Measurements from ENCODE around the gene HS1BP3. TPM values are rescaled to one million over a fixed set of nuclear protein-coding genes. Genes with fewer than 3 reads are reported as not detected.

Gene HS1BP3
- total and polyA plus RNA-seq, 2 of the 13 experiments (the other 11 are each of a cell fraction or from before 2014, with no cell fraction given) = 15.2 to 22.0 TPM

- TF ChIP-seq ZFP82 (CRISPR knock-in tag; IDR thresholded peaks at IDR 0.05; ENCODE audit: borderline replicate concordance) (no peak), HDAC6 (IDR thresholded peaks at IDR 0.05; ENCODE audit: low read depth, low read length) (no peak), HOXA7 (CRISPR knock-in tag; IDR thresholded peaks at IDR 0.05) (no peak), MEIS2 (CRISPR knock-in tag; IDR thresholded peaks at IDR 0.05) (peak; percentile 67; the same call in 1 of the 2 replicates), NPAS2 (CRISPR knock-in tag; IDR thresholded peaks at IDR 0.05; ENCODE audit: borderline replicate concordance) (no peak), RAD51 (IDR thresholded peaks at IDR 0.05; ENCODE audit: borderline replicate concordance) (no peak), ZNF44 (CRISPR knock-in tag; IDR thresholded peaks at IDR 0.05) (no peak), YEATS4 (CRISPR knock-in tag; IDR thresholded peaks at IDR 0.05; ENCODE audit: borderline replicate concordance) (0 out of 2 replicates have a peak, but pooled peaks have one; percentile 20), ZFP91 (CRISPR knock-in tag; IDR thresholded peaks at IDR 0.05; ENCODE audit: borderline replicate concordance) (peak; percentile 69), NBN (conservative IDR thresholded peaks at IDR 0.05) (no peak), ZFYVE20 (CRISPR knock-in tag; IDR thresholded peaks at IDR 0.05; ENCODE audit: borderline replicate concordance, low read depth) (no peak), MED8 (CRISPR knock-in tag; IDR thresholded peaks at IDR 0.05; ENCODE audit: insufficient replicate concordance) (no peak), MATR3 (CRISPR knock-in tag; IDR thresholded peaks at IDR 0.05) (no peak), PRPF4 (IDR thresholded peaks at IDR 0.05; ENCODE audit: low read depth, low read length, poor library complexity, severe bottlenecking) (no peak), MBD4 (IDR thresholded peaks at IDR 0.05; ENCODE audit: borderline replicate concordance, low read length) (no peak), RBFOX2 (IDR thresholded peaks at IDR 0.05; ENCODE audit: low read depth, low read length) (no peak), SIX4 (CRISPR knock-in tag; IDR thresholded peaks at IDR 0.05) (no peak), ZNF225 (CRISPR knock-in tag; IDR thresholded peaks at IDR 0.05) (no peak), KLF12 (CRISPR knock-in tag; IDR thresholded peaks at IDR 0.05; ENCODE audit: borderline replicate concordance) (no peak), TAF1 (CRISPR knock-in tag; IDR thresholded peaks at IDR 0.05) (peak; percentile 24; the same call in 1 of the 2 replicates), TAF15 (IDR thresholded peaks at IDR 0.05; ENCODE audit: low read depth, low read length, poor library complexity, severe bottlenecking) (no peak), NR2C2 (CRISPR knock-in tag; IDR thresholded peaks at IDR 0.05; ENCODE audit: borderline replicate concordance) (no peak), SUZ12 (IDR thresholded peaks at IDR 0.05; ENCODE audit: low read depth, low read length) (no peak), E2F2 (CRISPR knock-in tag; IDR thresholded peaks at IDR 0.05; ENCODE audit: borderline replicate concordance) (no peak), ZNF629 (CRISPR knock-in tag; conservative IDR thresholded peaks at IDR 0.05) (no peak), GRHL1 (CRISPR knock-in tag; conservative IDR thresholded peaks at IDR 0.05) (no peak), ZNF451 (CRISPR knock-in tag; IDR thresholded peaks at IDR 0.05) (no peak)
These were observed 32.9 kb downstream of the HS1BP3 start (continued) for GRCh38 chr2:20617892-20618467.

Measured in HepG2 (cell line).